Fibroblast of mammary gland (primary cell): ENCODE measurements around the gene TMEM168.

Source experiments
- DNase-seq: peaks from one replicate; pipeline ENCODE4 v3.0.0-alpha.2; 2010; ENCODE audit warnings: low read depth
- H3K4me3 ChIP-seq: 2 replicates; pipeline ENCODE4 v1.5.1; 2011; ENCODE audit warnings: low read depth, mild to moderate bottlenecking, low read length, moderate library complexity; ENCODE audit not compliant: control insufficient read depth
- TF ChIP-seq, protein P1 (sequence below): conservative IDR thresholded peaks from 2 replicates; pipeline ENCODE4 v1.5.1; 2011; ENCODE audit warnings: low read depth, low read length, inconsistent platforms; ENCODE audit not compliant: control insufficient read depth, insufficient read depth

Gene TMEM168

GRCh38 chr7:112765105-112765504 is 25.1 kb downstream of the TMEM168 start:
- no peak for DNase-seq
- TF ChIP-seq, protein P1, sequence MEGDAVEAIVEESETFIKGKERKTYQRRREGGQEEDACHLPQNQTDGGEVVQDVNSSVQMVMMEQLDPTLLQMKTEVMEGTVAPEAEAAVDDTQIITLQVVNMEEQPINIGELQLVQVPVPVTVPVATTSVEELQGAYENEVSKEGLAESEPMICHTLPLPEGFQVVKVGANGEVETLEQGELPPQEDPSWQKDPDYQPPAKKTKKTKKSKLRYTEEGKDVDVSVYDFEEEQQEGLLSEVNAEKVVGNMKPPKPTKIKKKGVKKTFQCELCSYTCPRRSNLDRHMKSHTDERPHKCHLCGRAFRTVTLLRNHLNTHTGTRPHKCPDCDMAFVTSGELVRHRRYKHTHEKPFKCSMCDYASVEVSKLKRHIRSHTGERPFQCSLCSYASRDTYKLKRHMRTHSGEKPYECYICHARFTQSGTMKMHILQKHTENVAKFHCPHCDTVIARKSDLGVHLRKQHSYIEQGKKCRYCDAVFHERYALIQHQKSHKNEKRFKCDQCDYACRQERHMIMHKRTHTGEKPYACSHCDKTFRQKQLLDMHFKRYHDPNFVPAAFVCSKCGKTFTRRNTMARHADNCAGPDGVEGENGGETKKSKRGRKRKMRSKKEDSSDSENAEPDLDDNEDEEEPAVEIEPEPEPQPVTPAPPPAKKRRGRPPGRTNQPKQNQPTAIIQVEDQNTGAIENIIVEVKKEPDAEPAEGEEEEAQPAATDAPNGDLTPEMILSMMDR = no peak
- H3K4me3 ChIP-seq = no peak overlapping the region

GRCh38 chr7:112763996-112764395 is 26.2 kb downstream of the TMEM168 start:
- H3K4me3 ChIP-seq = no peak overlapping the region
- TF ChIP-seq, protein P1 = no peak
- DNase-seq = no peak

DNA sequence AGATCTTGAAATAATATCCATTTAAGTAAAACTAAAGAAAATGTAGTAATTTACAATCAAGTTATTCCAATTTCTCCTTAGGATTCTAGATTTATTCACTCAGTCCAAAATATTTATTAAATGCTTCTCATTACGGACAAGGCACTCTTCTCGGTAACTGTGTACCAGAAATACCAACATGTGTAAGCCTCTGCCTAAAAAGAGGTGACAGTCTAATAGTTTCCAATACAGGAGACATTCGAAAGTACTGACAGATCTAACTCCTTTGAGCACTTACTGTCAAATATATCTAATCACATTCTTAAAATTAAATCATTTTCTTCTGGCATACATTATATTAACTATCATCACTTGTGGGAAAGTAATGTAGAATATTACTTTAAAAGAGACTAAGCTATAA is 26.9 kb downstream of the TMEM168 start:
- TF ChIP-seq, protein P1 = no peak
- DNase-seq = no peak

GRCh38 chr7:112759905-112760304 is 30.3 kb downstream of the TMEM168 start:
- no peak overlapping the region for H3K4me3 ChIP-seq
- peak; percentile 45 for DNase-seq
- TF ChIP-seq, protein P1 = no peak

More for the DNA sequence above, 26.9 kb downstream of the TMEM168 start:
- H3K4me3 ChIP-seq = no peak overlapping the region

DNA sequence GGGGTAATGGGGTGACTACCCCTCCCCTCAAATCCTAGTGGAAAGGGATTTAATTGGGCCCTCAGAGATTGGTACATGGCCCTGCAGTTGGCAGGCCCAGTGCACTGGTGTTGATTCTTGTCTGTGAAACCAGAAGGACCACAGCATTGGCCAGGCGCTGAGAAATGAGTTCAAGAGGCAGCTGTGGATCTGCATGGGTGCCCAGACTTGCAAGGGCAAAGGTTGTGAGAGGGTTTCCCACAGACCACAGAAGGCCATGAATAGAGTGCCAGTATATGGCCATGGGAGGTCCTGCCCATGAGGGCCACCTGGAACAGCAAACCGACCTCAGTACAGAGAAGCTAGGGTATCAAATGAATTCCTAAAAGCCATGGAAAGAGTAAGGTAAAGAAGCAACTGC is 32.9 kb downstream of the TMEM168 start:
- DNase-seq = no peak
- no peak overlapping the region for H3K4me3 ChIP-seq
- TF ChIP-seq, protein P1 = no peak

DNA sequence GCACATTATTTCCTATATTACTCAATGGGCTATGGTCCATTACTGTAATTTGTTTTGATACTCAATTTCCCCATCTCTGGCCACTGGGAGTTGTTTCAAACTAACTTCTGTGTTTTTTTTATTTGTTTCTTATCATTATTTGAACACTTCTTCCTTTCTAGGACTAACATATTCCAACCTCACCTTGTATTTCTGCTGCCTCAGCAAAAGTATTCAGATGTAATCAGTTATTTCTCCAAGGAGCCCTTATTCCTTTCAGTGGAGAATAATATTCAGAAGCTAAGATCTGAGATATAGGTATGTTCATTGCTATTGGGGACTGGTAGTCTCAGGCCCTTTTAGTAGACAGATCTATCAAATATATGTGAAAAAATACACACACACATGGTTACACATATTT is 36.9 kb downstream of the TMEM168 start:
- H3K4me3 ChIP-seq = no peak overlapping the region
- no peak for DNase-seq
- TF ChIP-seq, protein P1 = no peak

GRCh38 chr7:112752576-112752975 is 37.6 kb downstream of the TMEM168 start:
- no peak overlapping the region for H3K4me3 ChIP-seq
- TF ChIP-seq, protein P1 = no peak
- DNase-seq = no peak
